GM18508 (cell line): ENCODE measurements around the gene SLC30A5.
"Not testable (repeated sequence)": the region's sequence is repeated elsewhere in the genome, so short reads cannot be mapped to it uniquely, and the experiment has no call there.

ENCODE experiments used
- ATAC-seq: cut with Tn5 transposase; IDR thresholded peaks from one replicate; pipeline ENCODE4 v1.9.1; 2021; ENCODE audit warnings: moderate number of reproducible peaks; ENCODE audit not compliant: insufficient read depth, unreplicated experiment

Gene SLC30A5

GRCh38 chr5:69093771-69094482, at the start of gene SLC30A5:
SLC30A5 (plus strand) TSS chr5:69094014; CDS start chr5:69094256, 242 bp downstream.
- ATAC-seq = peak; percentile 97

DNA sequence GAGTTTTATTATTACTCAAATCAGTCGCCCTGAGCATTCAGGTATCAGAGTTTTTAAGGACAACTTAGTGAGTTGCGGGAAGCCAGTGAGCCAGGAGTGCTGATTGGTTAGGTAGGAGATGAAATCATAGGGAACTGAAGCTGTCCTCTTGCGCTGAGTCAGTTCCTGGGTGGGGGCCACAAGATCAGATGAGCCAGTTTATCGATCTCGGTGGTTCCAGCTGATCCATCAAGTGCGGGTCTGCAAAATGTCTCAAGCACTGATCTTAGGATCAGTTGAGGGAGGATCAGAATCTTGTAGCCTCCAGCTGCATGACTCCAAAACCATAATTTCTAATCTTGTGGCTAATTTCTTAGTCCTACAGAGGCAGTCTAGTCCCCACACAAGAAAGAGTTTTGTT, 48.6 kb upstream of the SLC30A5 start:
- not testable (repeated sequence) for ATAC-seq

- no peak for ATAC-seq
Observed at GRCh38 chr5:69046375-69046957, 47.3 kb upstream of the SLC30A5 start.

GRCh38 chr5:69048230-69048629, 45.6 kb upstream of the SLC30A5 start:
- no peak for ATAC-seq

DNA sequence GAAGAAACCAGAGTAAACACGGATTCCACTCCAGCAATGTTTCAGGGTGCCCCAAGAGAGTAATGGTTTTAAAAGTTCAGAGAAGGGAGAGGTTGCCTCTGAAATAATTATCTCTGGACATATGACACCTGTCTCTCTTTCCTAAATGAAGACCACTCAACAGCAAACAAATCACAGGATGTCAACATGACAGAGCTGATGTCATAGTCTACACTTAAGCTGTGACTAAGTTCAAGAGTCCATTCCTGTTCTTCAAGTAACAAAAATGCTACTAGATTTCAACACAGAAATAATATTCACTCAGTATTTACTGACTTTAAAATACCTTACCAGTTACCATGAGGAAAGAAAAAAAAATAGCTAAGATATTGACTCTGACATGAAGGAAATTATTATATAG, 44.7 kb upstream of the SLC30A5 start:
- ATAC-seq = no peak

DNA sequence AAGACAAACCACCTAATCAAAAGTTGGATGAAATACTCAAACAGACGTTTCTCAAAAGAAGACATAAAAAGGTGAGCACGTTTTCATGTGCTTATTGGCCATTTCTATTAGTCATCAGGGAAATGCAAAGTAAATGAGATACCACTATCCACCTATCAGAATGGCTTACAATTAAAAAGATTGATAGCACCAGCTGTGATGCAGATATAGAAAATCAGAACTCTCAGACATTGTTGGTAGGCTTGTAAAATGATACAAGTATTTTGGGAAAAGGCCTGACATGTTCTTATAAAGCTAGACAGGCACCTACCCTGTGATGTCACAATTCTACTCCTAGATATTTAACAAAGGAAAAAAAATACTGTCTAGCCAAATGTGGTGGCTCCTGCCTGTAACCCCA, 44.0 kb upstream of the SLC30A5 start:
- ATAC-seq = no peak

DNA sequence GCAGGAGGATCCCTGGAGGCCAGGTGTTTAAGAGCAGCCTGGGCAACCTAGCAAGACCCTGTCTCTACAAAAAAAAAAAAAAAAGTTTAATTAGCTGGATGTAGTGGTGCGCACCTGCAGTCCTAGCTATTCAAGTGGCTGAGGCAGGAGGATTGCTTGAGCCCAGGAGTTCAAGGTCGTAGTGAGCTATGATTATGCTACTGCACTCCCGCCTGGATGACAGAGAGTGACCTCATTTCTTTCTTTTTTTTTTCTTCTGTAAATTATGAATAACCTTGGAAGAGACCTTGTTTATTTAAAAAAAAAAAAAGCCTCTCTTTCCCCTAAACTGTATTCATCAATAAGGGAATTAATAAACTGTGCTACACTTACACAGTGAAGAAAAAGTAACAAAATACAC, 43.6 kb upstream of the SLC30A5 start:
- no peak for ATAC-seq

DNA sequence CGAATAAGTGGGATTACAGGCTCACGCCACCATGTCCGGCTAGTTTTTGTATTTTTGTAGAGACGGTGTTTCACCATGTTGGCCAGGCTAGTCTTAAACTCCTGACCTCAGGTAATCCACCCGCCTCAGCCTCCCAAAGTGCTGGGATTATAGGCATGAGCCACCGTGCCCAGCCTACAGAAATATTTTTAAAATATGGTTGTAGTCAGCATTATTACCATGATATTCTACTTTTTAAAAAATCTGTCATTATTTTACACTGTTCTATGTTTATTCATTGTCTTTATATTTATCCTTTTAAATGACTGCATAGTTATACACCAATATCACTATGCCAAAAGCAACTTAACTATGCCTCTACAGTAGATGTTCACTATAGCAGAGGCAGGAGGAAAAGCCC, 41.6 kb upstream of the SLC30A5 start:
- ATAC-seq = no peak

GRCh38 chr5:69074664-69075521, 18.9 kb upstream of the SLC30A5 start:
- no peak for ATAC-seq

DNA sequence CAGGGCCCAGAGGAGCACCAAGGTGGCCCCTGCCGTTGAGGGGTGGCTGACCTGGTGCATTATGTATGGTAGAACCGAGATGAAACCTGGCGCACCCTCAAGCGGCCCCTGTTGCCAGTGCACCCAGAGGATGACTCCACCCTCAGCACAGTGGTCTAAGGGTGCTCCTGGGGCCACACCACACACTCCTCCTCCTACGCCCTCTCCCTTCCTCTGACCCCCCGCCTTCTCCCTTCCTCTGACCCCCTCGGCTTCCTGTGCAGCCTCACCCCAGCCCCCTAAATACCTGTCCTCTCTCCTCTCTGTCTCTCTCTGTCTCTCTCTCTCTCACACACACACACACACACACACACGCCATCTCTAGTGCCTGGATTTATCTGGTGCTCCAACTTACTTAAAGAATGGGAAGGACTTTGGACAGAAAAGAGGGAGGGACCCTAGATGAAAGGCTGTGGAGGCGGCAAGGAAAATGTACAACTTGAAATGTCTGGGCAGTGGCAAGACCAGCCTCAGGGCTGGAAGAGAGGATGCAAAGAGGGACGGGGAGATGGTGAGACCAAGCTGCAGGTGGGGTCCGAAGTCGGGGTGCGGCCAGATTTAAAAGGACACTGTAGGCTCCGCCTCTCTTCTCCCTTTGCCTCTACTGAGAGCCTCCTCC, 18.2 kb upstream of the SLC30A5 start:
- ATAC-seq = no peak

- no peak for ATAC-seq
Observed at GRCh38 chr5:69078921-69079540, 14.8 kb upstream of the SLC30A5 start.

- no peak for ATAC-seq
Observed at GRCh38 chr5:69079556-69079955, 14.3 kb upstream of the SLC30A5 start.

DNA sequence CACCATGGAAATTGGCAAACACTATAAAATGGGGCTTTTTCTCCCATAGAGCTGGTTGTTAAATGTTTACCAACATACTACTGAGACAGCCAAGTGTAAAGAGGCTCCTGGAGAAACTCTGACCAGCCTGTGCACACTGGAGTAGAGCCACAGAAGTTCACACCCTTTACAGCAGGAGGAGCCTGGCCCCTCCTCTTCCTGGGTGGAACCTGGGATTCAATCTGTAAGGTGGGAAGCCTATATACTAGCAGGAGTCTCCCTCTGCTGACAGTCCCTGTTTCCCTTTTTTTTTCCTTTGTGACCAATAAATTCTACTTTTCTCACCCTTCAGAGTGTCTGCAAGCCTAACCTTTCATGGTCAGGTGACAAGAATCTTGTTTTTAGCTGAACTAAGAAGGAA, 10.4 kb upstream of the SLC30A5 start:
- ATAC-seq = no peak

DNA sequence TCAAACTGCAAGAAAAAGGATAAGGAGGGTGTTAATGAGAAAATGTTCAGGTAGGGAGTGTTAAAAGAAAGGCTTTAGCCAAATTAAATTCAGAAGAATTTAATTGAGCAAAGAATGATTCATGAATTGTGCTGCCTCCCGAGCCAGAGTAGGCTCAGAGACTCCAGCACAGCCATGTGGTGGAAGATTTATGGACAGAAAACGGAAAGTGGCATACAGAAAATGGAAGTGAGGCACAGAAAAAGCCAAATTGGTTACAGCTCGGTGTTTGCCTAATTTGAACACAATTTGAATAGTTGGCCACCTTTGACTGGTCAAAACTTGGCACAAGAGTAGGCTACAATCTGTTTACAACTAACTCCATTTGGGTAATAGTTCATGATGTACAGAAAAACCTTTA, 9.6 kb upstream of the SLC30A5 start:
- no peak for ATAC-seq

DNA sequence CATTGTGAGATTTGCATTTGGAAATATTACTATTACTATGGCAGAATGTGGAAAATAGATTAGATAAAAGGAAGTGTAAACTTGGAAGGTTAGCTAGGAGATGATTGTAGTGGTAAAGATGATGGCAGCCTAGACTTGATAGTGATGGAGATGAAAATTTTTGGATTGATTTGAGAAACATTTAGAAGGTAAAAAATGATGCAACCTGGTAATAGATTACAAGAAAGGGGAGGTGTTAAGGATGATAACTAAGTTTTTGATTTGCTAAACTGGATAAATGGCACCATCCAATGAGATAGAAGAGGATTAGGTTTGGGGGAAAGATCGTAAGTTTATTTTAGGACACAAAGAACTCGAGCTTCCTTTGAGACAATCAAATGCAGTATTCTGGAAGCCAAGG, 8.9 kb upstream of the SLC30A5 start:
- ATAC-seq = no peak

DNA sequence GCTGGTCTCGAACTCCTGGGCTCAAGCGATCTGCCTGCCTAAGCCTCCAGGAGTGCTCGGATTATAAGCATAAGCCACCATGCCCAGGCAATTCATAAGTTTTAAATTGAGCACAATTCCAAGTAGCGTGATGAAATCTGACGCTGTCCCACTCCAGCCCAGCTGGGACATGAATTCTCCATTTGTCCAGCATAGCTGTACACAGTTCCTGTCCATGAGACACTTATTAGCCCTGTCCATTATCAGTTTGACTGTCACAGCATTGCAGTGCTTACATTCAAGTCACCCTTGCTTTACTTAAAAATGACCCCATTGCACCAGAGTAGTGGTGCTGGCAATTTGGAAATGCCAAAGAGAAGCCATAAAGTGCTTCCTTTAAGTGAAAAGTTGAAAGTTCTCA, 7.6 kb upstream of the SLC30A5 start:
- no peak for ATAC-seq

GRCh38 chr5:69088006-69088405, 5.8 kb upstream of the SLC30A5 start:
- not testable (repeated sequence) for ATAC-seq

- ATAC-seq = no peak
Observed at GRCh38 chr5:69090158-69090557, 3.7 kb upstream of the SLC30A5 start.

DNA sequence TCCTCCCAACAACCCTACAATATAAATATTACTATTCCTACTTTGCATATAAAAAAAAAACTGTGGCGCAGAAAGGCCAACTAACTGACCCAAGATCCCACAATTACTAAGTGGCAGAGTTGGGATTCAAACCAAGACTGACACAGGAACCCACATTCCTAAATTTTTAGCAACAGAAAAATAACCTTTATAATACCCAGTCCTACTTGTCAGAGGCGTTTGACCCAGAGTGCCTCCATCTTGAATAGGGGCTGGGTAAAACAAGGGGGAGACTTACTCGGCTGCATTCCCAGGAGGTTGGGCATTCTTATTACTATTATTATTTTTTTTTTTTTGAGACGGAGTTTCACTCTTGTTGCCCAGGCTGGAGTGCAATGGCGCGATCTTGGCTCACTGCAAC, 2.0 kb upstream of the SLC30A5 start:
- no peak for ATAC-seq

DNA sequence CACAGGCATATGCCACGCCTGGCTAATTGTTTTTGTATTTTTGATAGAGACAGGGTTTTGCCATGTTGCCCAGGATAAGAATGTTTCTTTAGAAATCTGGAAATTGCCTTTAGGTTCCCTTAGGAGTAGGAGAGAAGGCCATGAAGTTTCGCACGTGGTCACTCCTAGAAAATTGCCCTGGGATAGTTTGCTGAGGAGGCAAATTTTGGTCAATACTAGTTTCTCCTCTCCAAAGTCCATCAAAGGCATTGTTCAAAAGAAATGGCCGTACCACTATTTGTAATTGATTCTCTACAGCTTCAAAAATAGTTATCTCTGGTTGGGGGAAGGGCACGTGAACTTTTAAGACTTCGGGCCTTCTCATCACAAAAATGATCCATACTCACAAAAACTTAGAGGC, 845 bp upstream of the SLC30A5 start:
- no peak for ATAC-seq
